H7 (cell line): ENCODE measurements around the gene DGKB. TPM values are rescaled to one million over a fixed set of nuclear protein-coding genes. Genes with fewer than 3 reads are reported as not detected.

Experiments used
- DNase-seq: peaks from one replicate; pipeline ENCODE4 v3.0.0; 2012
- H3K27me3 ChIP-seq: 2 replicates; pipeline ENCODE4 v1.6.0; 2011; ENCODE audit warnings: mild to moderate bottlenecking, low read length; ENCODE audit not compliant: control insufficient read depth, insufficient read depth
- H3K36me3 ChIP-seq: replicated peaks from 2 replicates; pipeline ENCODE4 v1.5.1; 2011; ENCODE audit warnings: low read length; ENCODE audit not compliant: control insufficient read depth, insufficient read depth
- H3K4me3 ChIP-seq: 2 replicates; pipeline ENCODE4 v1.5.1; 2011; ENCODE audit warnings: low read depth, mild to moderate bottlenecking, control low read depth, low read length, moderate library complexity; ENCODE audit not compliant: insufficient read depth
- total RNA-seq: library from RNA; depleted of rRNA; stranded (reverse); fragments of >200 nt; shearing (Covaris generic); gene quantifications from 2 replicates; pipeline ENCODE4 v1.2.3, GENCODE V29; 2014

DGKB gene
- total RNA-seq, 1 experiment from 2014 or later, result 0.52 TPM

- no peak for DNase-seq
- Histone ChIP-seq H3K36me3 (no peaks in the 10 kb centered on the region), H3K4me3 (no peak overlapping the region), H3K27me3 (no peaks in the 10 kb centered on the region)
Measured at GRCh38 chr7:14376711-14377110, 525.8 kb downstream of the DGKB start.

GRCh38 chr7:14375998-14376397 lies 526.6 kb downstream of the DGKB start:
- Histone ChIP-seq H3K36me3 (no peaks in the 10 kb centered on the region), H3K4me3 (no peak overlapping the region), H3K27me3 (no peaks in the 10 kb centered on the region)
- no peak for DNase-seq

- no peak overlapping the region for H3K4me3 ChIP-seq
- no peaks in the 10 kb centered on the region for H3K36me3 ChIP-seq
- no peaks in the 10 kb centered on the region for H3K27me3 ChIP-seq
- DNase-seq, result no peak
Measured at GRCh38 chr7:14374336-14374735, 528.2 kb downstream of the DGKB start.

GRCh38 chr7:14368285-14368684 lies 534.3 kb downstream of the DGKB start:
- Histone ChIP-seq H3K4me3 (no peak overlapping the region), H3K36me3 (no peaks in the 10 kb centered on the region), H3K27me3 (no peaks in the 10 kb centered on the region)
- DNase-seq, result no peak

- H3K4me3 ChIP-seq, result no peak overlapping the region
- no peaks in the 10 kb centered on the region for H3K36me3 ChIP-seq
- no peaks in the 10 kb centered on the region for H3K27me3 ChIP-seq
- DNase-seq, result no peak
Measured at GRCh38 chr7:14351167-14351566, 551.4 kb downstream of the DGKB start.

GRCh38 chr7:14341200-14341775 lies 561.3 kb downstream of the DGKB start:
- Histone ChIP-seq H3K36me3 (no peaks in the 10 kb centered on the region), H3K27me3 (no peaks in the 10 kb centered on the region), H3K4me3 (no peak overlapping the region)
- DNase-seq, result no peak

- no peaks in the 10 kb centered on the region for H3K36me3 ChIP-seq
- H3K27me3 ChIP-seq, result no peaks in the 10 kb centered on the region
- no peak for DNase-seq
- no peak overlapping the region for H3K4me3 ChIP-seq
Measured at GRCh38 chr7:14340393-14341074, 562.0 kb downstream of the DGKB start.

- H3K27me3 ChIP-seq, result no peaks in the 10 kb centered on the region
- DNase-seq, result no peak
- H3K36me3 ChIP-seq, result no peaks in the 10 kb centered on the region
- no peak overlapping the region for H3K4me3 ChIP-seq
Measured at GRCh38 chr7:14339861-14340260, 562.7 kb downstream of the DGKB start.

- H3K36me3 ChIP-seq, result no peaks in the 10 kb centered on the region
Measured at GRCh38 chr7:14336256-14336655, 566.3 kb downstream of the DGKB start.

GRCh38 chr7:14332155-14332554 lies 570.4 kb downstream of the DGKB start:
- Histone ChIP-seq H3K4me3 (no peak overlapping the region), H3K36me3 (no peaks in the 10 kb centered on the region), H3K27me3 (no peaks in the 10 kb centered on the region)
- no peak for DNase-seq

More at GRCh38 chr7:14336256-14336655, 566.3 kb downstream of the DGKB start:
- H3K4me3 ChIP-seq, result no peak overlapping the region
- no peak for DNase-seq
- no peaks in the 10 kb centered on the region for H3K27me3 ChIP-seq

GRCh38 chr7:14324767-14325166 lies 577.8 kb downstream of the DGKB start:
- no peak for DNase-seq
- Histone ChIP-seq H3K27me3 (no peaks in the 10 kb centered on the region), H3K36me3 (no peaks in the 10 kb centered on the region), H3K4me3 (no peak overlapping the region)

GRCh38 chr7:14322724-14323123 lies 579.8 kb downstream of the DGKB start:
- Histone ChIP-seq H3K36me3 (no peaks in the 10 kb centered on the region), H3K27me3 (no peaks in the 10 kb centered on the region), H3K4me3 (no peak overlapping the region)
- DNase-seq, result no peak

GRCh38 chr7:14321947-14322346 lies 580.6 kb downstream of the DGKB start:
- no peak for DNase-seq
- Histone ChIP-seq H3K4me3 (no peak overlapping the region), H3K27me3 (no peaks in the 10 kb centered on the region), H3K36me3 (no peaks in the 10 kb centered on the region)

- Histone ChIP-seq H3K27me3 (no peaks in the 10 kb centered on the region), H3K4me3 (no peak overlapping the region)
Measured at GRCh38 chr7:14309432-14309831, 593.1 kb downstream of the DGKB start.

GRCh38 chr7:14305233-14305866 lies 597.2 kb downstream of the DGKB start:
- Histone ChIP-seq H3K36me3 (no peaks in the 10 kb centered on the region), H3K4me3 (no peak overlapping the region), H3K27me3 (no peaks in the 10 kb centered on the region)
- no peak for DNase-seq

More at GRCh38 chr7:14309432-14309831, 593.1 kb downstream of the DGKB start:
- DNase-seq, result no peak
- H3K36me3 ChIP-seq, result no peaks in the 10 kb centered on the region
